Fibroblast of the conjunctiva (primary cell): ENCODE data around the gene GMEB2.
"Not testable (repeated sequence)": the region's sequence is repeated elsewhere in the genome, so short reads cannot be mapped to it uniquely, and the experiment has no call there.

Source experiments
- DNase-seq: peaks from one replicate; pipeline ENCODE4 v3.0.0-alpha.2; 2010; ENCODE audit warnings: low read depth

GMEB2 gene

GRCh38 chr20:63657260-63657936 lies 30.5 kb upstream of the GMEB2 start:
- DNase-seq = no peak

DNA sequence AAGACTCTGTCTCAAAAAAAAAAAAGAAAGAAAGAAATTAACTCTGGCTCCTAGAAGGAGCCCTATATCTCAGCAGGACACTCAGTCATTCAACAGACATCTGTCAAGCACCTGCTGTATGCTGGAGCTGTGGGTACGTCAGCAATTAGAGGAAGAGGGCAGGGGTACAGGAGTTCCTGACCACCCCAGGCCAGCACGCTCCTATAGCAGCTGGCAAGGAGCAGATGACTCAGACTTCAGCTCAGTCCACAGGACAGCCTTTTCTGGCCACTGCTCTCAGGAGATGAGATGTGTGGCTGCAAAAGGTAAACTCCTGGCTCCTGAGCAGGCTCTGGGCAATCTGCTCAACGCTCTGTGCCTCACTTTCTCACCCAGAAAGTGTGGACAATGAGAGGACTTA lies 29.6 kb upstream of the GMEB2 start:
- DNase-seq = no peak

DNA sequence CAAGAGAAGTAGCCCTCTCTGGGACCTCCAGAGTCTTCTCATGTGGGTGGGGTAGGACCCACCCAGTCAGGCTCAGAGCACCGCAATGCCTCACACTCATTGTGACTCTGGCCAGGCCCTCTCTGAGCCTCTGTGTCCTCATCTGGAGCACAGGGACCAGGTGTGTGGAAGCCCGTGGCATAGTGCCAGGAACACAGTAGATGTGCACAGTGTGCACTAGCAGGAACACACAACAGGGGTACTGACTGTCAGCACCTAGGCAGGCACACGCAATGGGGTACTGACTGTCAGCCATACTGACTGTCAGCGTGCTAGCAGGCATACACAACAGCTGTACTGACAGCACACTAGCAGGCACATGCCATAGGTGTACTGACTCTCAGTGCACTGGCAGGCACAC lies 28.3 kb upstream of the GMEB2 start:
- DNase-seq = no peak

DNA sequence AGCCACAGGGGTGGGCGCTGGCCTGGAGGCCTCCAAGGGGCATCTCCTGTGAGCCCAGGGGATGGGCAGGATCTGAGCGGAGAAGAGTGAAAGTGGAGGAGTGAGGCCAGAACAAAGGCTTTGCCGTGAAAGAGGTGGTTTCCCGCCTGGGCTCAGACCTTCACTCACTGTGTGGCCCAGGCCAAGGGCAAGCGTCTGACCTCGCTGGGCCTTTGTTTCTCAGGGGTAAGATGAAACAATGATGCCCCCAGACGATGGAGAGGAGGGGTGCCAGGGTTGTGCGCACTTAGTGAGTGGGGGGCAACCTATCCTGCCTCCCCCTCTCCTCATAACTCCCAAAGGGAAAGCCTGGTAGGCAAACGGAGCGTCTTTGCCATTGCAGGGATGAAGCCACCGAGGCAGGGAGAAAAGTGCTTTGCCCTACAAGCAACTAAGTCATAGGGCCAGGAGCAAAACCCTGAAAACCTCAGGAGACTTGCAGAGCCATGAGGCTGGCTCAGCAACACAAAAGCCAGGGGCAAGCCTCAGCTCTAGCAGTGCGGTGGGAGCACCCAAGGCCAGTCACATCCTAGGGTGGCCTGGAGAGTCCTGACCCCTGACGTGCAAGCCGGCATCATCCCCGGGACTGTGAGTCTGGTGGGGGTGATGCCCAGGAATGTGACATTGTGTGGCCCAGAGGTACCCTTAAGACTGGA lies 27.2 kb upstream of the GMEB2 start:
- no peak for DNase-seq

- peak; percentile 80 for DNase-seq
Observed at GRCh38 chr20:63653041-63653973, 26.4 kb upstream of the GMEB2 start, which contains the start of gene STMN3. STMN3 (minus strand) TSS chr20:63653424; CDS start chr20:63653345, 79 bp downstream.

- no peak for DNase-seq
Observed at GRCh38 chr20:63652192-63652980, 25.5 kb upstream of the GMEB2 start.

GRCh38 chr20:63651942-63652191 lies 25.0 kb upstream of the GMEB2 start:
- no peak for DNase-seq

GRCh38 chr20:63650486-63650885 lies 23.6 kb upstream of the GMEB2 start:
- not testable (repeated sequence) for DNase-seq

GRCh38 chr20:63648895-63649589 lies 22.1 kb upstream of the GMEB2 start:
- no peak for DNase-seq

- no peak for DNase-seq
Observed at GRCh38 chr20:63648190-63648589, 21.3 kb upstream of the GMEB2 start.

- no peak for DNase-seq
Observed at GRCh38 chr20:63645218-63645617, 18.3 kb upstream of the GMEB2 start.

DNA sequence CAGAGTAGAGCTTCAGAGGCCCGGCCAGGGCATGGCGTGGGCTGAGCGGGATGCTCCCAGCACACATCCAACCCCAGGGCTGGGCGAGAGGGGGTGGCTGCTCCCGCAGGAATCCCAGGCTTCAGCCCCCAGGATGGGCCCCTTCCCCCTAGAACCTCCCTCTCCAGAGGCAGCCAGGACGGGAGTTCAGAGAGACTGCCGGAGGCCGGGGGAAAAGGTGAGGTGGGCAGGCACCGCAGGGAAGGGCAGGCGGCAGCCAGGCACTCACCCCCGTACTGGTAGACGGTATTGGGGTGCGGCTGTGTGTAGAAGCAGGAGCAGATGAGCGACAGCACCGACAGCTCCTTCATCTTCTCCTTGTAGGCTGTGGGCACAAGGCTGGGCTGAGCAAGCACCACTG lies 17.0 kb upstream of the GMEB2 start:
- DNase-seq = no peak

DNA sequence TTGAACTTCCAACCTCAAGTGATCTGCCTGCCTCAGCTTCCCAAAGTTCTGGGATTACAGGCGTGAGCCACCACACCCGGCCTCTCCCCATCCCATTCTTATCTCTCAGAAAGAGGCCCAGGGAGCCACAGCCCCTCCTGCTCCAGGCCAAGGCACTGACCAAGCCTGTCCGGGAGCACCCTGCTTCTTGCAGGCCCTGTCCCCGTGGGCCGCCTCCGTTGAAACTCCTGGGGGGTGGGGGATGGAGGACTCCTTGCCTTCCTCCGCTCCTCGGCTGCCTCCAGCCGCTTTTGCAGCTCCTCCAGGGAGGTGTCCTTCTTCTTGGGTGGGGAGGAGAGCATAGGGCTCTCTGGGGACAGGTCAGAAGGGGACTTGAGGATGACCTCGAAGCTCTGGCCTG lies 16.6 kb upstream of the GMEB2 start:
- DNase-seq = no peak

DNA sequence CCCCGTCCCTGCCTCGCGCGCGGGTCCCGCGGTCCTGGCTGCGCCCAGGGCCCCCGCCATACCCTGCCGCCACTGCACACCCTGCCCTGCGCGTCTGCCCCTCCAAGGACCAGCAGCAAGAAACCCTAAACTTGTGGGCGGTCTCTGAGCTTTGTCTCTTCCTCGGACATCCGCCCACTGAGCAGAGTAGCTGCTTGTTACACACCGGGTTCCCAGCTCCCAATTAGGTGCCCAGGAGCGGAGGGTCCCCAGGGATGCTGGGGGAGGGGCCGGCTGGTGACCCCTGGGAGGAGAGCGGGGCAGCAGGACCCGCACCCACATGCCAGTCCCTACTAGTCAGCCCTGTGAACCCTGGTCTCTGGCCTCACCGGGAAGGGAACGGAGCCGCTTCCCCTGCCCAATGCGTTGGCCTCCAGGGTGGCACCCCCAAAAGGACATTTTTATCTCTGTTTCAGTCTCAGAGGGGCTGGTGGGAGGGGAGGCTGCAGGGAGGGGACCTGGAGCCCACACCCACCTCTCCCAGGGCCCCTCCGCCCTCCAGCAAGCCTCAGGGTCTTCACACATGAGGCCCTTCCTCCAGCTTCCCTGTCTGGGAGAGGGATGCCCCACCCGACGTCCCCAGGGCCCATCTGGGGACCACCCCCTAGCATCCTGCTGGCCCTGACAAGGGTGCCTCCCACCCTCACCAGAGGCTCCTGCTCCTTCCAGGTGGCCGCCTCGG lies 15.8 kb upstream of the GMEB2 start:
- no peak for DNase-seq

DNA sequence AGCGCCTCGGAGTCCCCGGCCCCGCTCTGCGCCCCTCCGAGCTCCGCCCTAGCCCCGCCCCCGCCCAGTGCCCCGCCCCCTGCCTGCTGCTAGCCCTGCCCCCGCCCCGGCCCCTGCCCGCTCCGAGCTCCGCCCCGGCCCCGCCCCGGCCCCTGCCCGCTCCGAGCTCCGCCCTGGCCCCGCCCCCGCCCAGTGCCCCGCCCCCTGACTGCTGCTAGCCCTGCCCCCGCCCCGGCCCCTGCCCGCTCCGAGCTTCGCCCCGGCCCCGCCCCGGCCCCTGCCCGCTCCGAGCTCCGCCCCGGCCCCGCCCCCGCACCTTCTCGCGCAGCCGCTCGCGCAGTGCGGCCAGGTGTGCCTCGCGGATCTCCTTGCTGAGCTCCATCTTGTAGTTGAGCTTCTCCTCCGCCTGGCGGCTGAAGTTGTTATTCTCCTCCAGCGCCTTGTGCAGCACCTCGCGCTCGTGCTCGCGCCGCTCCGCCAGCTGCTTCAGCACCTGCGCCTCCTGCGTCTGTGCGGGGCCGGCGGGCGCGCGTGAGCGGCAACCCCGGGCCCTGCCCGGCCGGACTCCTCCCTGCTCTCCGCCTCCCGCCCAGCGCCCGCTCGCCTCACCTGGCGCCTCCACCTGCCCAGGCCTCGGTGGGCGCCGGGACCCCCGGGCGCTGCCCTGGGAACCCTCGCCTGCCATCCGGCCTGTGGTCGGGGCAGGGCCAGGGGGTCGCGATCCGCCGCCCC lies 15.1 kb upstream of the GMEB2 start:
- peak; percentile 66 for DNase-seq

GRCh38 chr20:63641146-63641791 lies 14.4 kb upstream of the GMEB2 start:
- no peak for DNase-seq

DNA sequence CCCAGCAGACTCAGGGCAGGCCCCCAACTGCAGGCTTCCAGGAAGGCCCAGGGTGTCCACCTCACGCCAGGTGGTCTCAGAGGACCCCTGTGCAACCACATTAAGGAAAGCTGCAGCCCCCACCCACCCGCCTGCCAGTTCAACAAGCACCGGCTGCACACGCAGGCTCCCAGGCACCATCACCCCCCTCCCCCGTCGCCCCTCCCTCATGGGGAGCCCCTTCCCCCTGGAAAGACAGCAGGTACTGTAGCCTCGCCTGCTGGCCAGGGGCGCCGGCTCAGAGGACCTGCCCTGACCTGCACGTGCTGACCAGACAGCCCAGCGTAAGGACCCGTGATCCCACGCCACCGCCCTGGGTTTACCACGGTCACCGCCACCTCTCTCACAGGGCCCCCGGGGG lies 13.8 kb upstream of the GMEB2 start:
- not testable (repeated sequence) for DNase-seq

- no peak for DNase-seq
Observed at GRCh38 chr20:63640086-63640485, 13.2 kb upstream of the GMEB2 start.

GRCh38 chr20:63639093-63639975 lies 12.4 kb upstream of the GMEB2 start:
- no peak for DNase-seq
